GM19324 (cell line): ENCODE results near the gene SLC44A1.

Experiments used
- ATAC-seq: cut with Tn5 transposase; IDR thresholded peaks from one replicate; pipeline ENCODE4 v1.9.1; 2021; ENCODE audit warnings: mild to moderate bottlenecking, moderate library complexity; ENCODE audit not compliant: unreplicated experiment, low FRiP score

The SLC44A1 gene

DNA sequence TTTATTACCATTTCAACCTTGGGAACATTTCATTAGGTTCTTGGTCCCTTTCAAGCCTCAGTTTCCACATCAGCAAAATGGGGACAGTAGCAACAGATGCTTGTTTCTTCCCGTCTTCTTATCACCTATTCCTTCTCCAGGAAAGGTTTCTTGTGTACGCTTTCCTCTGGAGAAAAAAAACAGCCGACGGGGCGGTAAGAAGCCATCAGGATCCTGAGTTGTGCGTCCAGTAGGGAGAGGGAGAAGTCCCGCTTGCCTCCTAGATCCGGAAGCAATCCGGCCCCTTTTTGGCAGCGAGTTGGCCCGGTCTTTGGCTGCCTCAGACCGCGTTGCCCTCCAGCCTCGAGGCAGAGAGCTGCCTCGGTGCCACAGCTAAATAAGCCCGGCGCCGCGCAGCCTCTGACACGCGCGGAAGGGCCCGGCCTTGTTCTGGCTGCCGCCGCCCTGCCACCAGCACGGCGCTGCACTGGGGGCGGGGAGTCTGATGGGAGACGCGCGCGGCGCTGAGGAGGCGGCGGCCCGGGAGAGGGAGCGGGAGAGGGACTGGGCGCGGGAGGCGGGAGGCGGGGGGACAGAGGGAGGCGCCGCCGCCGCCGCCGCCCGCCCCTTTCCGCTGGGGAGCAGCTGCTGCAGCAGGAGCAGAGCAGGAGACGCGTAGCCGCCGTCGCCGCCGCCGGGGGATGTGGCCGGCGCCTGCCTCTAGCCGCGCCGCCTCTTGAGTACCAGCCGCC, at the start of gene SLC44A1:
SLC44A1 (plus strand) TSS at position 649 of the 731 bp plus-strand sequence. CDS start 218 bp downstream, outside the sequence.
- ATAC-seq: peak; percentile 94

DNA sequence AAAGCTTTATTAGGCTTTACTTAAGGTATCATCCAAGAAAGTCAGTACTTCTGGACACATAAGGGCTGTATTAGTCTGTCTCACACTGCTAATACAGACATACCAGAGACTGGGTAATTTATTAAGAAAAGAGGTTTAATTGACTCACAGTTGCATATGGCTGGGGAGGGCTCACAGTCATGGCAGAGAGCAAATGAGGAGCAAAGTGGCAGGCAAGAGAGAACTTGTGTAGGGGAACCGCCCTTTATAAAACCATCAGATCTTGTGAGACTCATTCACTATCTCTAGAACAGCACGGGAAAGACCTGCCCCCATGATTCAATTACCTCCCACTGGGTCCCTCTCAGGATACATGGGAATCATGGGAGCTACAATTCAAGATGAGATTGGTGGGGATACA, 49.2 kb upstream of the SLC44A1 start:
- no peak for ATAC-seq

DNA sequence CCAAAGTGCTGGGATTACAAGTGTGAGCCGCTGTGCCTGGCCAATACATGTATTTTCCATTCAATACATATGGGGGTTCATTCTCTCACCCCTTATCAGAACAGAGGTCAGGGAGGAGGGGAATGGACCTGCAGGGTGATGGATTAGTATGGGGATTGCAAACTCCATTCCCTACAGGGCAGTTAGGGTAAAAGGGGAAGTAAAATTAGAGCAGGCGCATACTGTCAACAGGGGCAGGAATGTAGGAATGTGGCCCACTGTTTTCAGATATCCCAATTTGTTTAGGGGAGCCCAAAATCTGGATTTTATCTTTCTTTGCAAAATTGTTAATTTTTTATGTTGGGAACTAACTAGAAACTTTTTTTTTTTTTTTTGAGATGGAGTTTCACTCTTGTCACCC, 46.4 kb upstream of the SLC44A1 start:
- ATAC-seq: no peak

DNA sequence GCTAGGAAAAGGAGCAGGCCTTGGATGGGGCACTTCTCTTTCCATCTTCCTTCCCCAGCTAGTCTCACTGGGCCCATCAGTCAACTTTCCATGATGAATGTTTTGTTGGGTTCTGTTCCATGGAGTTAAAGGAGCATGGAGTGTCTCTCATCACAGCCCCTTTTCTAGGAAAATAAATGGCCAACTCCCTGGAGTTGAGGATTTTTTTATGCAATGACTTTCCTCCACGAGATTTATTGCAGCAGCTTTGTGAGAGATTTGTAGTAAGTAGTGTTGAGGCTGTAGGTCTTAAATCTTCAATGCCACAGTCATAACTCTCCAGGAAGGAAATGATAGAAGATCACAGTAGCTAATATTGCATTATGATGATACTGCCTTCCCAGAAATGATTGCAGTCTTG, 45.6 kb upstream of the SLC44A1 start:
- no peak for ATAC-seq

DNA sequence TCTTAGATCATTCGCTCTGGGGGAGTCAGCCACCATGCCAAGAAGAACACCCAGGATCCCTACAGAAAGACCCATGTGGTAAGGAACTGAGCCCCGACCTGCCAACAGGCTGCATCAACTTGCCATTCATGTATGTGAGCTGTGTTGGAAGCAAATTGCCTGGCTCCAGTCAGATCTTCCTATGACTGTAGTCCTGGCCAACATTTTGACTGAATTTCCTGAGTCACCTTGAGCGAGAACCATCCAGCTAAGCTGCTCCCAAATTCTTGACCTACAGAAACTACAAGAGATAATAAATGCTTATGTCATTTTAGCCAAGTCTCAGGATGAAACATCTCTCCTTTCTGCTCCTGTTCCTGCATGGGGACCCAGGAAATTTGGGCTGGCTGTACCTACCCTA, 40.0 kb upstream of the SLC44A1 start:
- no peak for ATAC-seq

DNA sequence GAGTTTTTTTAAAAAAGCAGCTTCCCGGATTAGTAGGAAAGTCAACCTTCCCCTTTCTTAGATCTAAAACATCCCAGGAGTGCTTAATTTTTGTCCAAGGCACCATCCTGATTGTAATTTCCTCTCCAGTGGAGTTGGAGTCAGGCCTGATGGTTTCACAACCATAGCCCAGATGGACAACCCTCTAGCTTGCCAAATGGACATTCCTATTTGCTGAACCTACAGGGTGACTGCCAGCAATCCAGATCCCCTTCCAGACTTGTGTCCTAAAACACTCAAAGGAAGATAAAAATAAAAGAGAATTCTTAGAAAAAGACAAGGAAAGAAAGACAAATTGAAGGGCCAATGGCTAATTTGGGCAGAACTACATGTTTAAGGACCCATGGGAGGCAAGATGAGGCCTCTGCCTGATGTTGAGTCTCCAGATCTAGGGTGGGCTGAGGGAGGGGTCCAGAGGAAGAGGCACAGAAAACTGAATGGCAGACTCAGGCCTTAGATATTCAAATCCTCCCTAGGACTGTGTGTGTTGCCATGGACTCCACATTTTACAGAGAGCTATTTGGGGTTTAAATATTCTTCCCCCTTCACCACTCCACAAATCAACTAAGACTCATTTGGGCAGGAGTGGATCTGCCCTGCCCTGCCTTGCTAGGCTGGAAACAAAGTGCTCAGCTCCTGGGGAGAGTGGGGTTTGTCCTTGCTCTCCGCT, 38.5 kb upstream of the SLC44A1 start:
- ATAC-seq: no peak

DNA sequence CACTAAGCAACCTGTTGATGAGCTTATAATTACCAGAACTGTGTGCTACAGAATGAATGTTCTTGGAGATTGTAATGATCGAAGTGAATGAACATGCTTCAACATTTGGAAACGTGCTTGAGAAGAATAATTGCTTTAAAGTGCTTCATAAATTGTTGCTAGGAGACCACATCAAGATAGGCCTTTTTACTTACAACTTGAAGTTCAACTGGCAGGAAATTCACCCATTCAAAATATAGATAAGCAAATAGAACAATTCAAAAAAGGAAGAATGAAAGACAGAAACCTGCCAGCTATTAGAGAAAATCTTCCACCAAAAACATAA, 38.0 kb upstream of the SLC44A1 start:
- no peak for ATAC-seq

DNA sequence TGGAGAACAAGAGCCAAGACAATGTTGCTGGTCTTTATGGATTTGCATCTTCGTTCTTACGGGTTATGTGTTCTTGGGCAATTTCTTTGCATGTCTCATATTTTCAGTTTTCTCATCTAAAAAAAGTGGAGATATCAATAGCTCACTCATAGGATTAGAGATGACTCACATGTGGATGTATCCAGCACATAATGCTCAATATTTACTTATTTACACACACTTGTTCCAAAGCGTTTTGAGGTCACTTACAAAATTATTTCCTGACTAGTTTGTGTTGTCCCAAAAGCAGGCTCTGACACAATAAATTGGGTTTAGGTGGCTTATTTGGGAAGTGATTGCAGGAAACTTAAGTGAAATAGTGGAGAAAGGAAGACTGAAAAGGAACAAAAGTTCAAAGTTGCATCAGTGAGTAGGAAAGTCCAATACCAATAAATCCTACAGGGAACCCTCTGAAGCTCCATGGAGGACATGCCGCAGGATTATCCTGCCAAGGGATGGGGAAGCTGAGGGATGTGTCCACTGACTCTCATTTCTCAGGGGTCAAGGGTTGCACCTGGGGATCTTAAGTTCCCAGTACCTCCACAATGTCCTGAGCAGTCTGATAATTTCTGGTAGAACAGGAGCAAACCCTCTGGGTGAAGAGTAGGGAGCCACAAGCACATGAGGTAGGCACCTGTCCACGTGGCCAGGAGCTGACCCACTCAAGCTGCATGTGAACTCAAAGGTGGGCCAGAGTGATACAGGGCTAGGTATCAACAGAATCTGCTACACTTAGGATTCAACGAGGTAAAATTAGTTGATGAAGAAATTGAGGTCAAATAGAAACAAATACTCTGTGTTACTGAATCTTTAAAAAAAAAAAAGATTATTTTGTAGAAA, 37.4 kb upstream of the SLC44A1 start:
- ATAC-seq: no peak

DNA sequence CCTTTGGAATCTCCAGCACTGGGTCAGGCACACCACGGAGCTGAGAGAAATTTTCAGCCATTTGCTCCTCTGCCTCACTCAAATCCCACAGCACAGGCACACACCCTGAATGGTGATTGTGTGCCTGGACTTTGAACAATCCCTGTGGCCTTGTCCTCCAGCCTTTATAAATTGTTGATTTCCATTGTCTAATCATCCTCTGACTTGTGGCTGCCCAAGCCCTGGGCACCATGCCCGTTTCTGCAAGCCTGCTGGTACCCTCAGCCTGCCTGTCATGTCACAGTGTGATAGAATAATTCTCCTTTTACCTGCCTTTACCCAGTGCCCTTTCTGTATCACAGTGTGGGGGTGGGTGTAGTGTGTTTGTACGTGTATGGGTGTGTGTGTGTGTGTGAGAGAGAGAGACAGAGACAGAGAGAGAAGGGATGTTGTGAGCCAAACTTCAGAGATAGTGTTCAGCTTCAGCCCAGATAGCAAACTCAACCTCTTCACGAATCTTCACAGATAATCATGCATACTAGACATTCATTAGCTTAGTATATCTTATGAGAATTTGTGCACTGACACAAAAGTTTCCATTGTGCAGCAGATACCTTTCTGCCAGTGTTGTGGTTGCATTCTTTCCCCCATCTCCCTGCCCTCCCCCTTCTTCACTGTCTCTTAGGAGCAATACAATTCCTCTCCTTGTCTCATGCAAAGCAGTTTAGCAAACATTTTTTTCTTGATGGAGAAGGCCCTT, 27.8 kb upstream of the SLC44A1 start:
- no peak for ATAC-seq

DNA sequence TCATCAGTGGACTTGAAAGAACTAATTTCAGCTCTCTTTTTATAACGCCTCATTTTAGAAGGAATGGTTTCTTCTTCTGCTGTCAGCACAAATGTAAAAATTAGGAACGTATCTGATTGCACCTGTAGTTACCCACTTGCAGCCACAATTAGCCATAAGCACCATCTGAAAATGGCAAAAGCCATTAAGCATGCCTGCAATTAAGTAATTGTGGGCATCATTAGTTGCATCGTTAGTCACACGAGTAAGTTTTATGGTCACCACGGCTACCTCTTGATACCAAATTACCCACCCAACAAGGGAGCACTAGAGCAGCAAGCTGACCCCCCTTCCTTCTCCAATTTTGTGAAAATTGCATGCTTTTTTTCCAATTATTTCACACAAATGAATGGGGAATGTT, 25.8 kb upstream of the SLC44A1 start:
- ATAC-seq: no peak

DNA sequence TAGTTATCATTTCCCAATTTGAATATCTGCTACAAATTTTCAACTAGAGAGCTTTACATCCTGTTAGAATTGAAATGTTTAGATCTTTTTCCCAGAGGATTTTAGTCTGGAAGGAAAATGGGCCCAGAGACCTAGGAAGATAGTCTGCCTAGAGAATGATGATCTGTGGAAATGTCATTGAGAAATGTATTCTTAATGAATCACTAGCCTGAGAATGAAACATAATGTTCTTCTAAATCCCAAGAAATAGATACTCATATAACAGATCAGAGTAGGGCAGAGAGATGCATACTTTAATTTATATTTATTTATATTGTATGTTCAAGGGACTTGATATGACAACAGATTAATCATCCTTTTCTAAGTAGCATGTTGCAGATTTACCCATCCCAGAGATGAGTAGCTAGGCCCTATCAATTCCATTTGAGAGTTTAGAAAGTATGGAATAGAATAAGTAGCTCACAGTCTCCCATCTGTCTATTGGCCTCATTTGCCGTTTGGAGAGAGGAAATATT, 25.1 kb upstream of the SLC44A1 start:
- ATAC-seq: no peak

DNA sequence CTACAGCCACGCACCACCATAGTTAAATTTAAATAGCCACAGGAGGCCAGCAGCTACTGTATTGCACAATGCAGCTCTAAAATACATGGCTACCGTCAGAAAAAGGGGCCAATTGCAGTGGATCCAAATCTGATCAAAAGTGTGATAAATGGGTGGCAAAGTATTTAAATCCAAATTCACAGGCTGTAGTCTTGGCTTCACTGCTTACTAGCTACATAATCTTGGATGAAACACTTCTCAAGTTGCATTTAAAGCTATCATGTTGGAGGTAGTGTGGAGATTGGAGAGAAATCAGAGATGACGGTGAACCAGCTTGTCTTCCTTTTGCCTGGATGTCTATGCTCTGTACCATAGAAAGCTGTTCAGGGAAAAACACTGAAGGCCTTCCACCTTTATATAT, 24.0 kb upstream of the SLC44A1 start:
- no peak for ATAC-seq

DNA sequence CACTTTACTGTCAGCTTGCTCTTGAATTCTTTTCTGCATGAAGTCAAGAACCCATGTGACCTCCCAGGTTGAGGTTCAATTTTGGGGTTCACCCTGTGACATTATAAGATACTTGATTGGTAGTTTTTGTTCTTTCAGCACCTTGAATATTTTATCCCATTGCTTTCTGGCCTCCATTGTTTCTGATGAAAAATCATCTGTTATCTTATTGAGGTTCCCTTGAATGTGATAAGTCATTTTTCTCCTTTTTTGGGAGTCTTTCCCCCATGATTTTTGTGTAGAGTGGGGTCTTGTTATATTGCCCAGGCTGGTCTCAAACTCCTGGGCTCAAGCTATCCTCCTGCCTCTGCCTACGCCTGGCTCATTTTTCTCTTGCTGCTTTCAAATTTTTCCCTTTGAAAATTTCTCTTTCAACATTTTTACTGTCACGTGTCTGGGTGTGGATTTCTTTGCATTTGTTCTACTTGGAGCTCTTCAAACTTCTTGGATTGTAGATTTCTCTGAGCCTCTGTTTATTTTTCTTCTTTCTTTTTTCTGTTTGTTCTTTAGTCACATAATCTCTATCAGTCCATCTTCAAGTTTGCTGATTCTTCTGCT, 20.8 kb upstream of the SLC44A1 start:
- no peak for ATAC-seq

DNA sequence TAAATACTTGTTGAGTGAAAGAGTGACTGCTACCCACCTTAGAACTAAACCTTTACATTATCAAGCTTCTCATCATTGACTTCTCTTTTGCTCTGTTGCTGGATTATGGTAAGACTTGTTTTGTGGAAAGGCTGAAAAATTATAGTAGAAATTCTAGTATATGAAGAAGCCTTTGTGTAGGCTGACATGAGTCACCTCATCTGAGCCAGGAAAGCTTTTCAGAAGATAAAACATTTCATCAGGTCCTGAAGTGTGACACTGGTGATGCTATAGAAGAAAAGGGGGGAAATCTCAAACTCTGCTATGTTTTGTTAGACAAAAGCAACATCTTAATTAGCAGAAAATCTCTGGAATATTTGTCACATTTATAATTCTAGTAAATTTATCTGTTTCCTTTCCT, 18.4 kb upstream of the SLC44A1 start:
- no peak for ATAC-seq

DNA sequence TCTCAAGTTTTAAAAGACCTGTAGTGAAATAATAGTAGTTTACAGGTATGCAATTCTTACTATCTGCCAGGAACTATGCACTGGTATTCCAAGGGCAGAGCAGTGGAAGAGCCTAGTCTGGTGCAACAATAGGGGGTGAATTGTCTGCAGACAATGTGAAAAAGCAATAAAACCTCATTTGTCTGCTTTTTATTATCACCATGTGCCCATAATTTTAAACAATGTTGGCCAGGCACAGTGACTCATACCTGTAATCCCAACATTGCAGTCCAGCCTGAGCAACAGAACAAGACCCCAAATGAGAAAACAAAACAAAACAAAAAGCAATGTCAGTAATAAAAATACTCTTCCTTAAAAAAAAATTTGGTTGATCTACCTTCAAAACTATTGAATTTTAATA, 12.2 kb upstream of the SLC44A1 start:
- no peak for ATAC-seq

DNA sequence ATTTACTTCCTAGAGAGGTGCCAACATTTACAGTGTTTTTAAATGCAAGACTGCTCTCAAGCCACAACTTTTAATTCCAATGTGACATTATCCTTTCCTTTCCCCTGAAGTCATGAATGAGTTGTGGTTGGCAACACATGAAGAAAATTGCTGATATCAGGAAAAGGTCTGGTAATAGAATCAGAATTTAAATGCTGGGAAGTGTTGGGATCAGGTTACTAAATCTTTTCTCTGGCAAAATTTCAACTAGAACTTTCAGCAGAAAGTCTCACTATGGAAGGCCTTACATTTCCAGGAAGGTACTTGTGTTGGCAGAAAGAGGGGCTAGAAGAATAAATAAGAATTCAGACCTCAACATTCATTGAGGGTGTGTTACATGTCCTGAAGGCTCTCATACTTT, 10.6 kb upstream of the SLC44A1 start:
- no peak for ATAC-seq

DNA sequence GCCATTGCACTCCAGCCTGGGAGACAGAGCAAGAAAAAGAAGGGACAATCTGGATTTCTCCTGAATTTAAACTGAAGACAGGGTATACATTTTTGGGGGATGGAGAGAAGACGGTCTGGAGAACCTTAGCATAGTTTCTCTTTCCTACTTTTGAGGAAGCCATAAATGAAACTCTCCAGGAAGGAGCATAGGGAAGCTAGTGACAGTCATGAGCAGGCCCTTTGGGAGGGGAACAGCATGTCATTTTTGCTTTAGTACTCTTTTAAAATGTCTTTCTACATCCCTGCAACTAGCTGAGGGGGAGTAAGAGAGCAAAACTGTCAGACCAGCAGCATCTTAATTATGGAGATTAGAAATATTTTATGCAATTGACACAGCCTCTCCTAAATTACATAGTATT, 8.2 kb upstream of the SLC44A1 start:
- no peak for ATAC-seq

DNA sequence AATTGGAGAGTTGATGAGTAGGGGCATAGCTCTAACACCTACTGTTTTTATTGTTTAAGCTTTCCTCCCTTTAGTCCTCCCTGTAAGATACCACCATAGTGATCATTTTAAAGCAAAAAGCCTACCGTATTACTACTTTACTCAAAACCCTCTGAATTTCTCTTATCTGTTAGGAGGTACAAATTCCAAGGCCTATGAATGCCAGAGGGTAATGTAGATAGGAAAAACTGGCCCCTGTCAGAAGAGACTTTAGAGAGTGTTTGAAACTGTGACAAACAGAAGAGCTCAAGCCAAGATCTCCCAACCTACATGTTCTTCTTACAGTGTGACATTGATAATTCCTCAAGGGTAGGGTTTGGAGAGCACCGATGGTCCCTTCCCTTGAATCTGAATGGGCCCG, 7.2 kb upstream of the SLC44A1 start:
- no peak for ATAC-seq

DNA sequence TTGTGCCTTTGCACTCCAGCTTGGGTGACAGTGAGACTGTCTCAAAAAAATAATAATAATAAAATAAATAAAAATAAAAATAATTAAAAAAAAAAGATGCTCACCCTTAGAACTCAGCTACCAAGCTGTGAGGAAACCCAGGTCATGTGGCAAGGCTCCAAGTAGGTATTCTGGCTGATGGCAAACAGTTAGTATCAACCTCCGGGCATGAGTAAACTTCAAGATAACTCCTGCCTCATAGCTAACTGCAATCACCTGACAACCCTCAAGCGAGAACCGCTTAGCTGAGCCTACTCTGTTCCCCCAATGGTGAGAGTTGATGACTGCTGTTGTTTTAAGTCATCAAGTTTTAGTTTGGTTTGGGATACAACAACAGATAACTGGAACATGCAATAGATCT, 6.1 kb upstream of the SLC44A1 start:
- no peak for ATAC-seq

DNA sequence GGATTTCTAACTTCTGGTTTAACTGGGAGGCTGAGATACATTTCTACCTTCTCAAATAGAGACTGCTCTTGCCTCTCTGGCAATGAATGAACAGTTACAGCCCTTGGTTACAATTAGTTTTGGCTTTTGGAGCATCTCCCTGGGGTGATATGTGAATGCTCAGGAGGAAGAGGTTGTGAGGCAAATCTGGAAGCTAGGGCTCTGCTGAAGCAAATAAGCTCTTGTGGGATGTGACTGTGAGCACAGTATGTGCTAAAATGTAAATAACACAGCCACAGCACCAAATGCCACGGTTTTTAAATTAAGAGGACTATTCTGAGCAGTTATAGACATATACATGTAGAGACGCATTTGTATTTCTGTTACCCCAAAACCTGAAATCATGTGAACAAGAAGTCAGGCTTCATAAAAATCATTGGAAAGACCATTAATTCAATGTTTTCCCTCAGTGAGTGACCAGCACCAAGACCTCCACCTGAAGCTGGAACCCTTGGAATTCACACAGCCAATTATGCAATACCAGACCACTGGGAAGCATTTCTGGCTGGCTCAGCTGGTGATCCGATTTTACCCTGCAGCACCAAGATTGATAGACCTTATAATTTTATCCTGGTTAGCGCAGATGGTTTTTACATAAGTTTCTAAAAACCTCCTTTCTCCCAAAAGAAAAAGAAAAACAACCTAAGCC, 3.0 kb upstream of the SLC44A1 start:
- ATAC-seq: no peak
